Stomach (tissue), 9 donors: ENCODE results near the gene OR12D1. TPM values are rescaled to one million over a fixed set of nuclear protein-coding genes. Genes with fewer than 3 reads are reported as not detected.

Experiments
- DNase-seq, 2 donors: peaks; one replicate each; pipeline versions ENCODE4 v3.0.0 to v3.0.0-alpha.2; 2013 to 2019
- H3K27ac ChIP-seq, 5 donors: fragments of 200-600 bp in 4 of 5; sonication (generic) in 4 of 5; one replicate each; pipeline ENCODE4 v1.5.1; 2013 to 2019; ENCODE audit warnings: mild to moderate bottlenecking in 1 of 5, moderate library complexity in 1 of 5
- H3K27me3 ChIP-seq, 3 donors: fragments of 200-600 bp; sonication (generic); one replicate each; pipeline ENCODE4 v1.5.1; 2017 to 2019; ENCODE audit warnings: mixed run types in 1 of 3
- H3K36me3 ChIP-seq, 4 donors: fragments of 200-600 bp; sonication (generic); 1 replicate in 3 of 4; 2 replicates in 1 of 4; pipeline ENCODE4 v1.5.1; 2016 to 2019
- H3K4me1 ChIP-seq, 4 donors: fragments of 200-600 bp; sonication (generic); one replicate each; pipeline ENCODE4 v1.5.1; 2016 to 2019
- H3K4me3 ChIP-seq, 4 donors: fragments of 200-600 bp; sonication (generic) in 3 of 4; one replicate each; pipeline ENCODE4 v1.5.1; 2016 to 2019; ENCODE audit warnings: mild to moderate bottlenecking in 1 of 4
- H3K9me3 ChIP-seq, 4 donors: fragments of 200-600 bp; sonication (generic); one replicate each; pipeline ENCODE4 v1.5.1; 2016 to 2019
- CTCF ChIP-seq, 7 experiments: fragments of 450-650 bp in 4 of 7; fragments of 200-600 bp in 3 of 7; sonication (generic) in 3 of 7; IDR thresholded peaks; one replicate each; pipeline ENCODE4 v1.5.1; 2016 to 2019; ENCODE audit warnings: antibody characterized with exemption in 7 of 7, control low read depth in 2 of 7, mild to moderate bottlenecking in 1 of 7
- EP300 ChIP-seq: sonication (generic); formaldehyde crosslinking; IDR thresholded peaks from one replicate; pipeline ENCODE4 v1.6.1; 2017; ENCODE audit warnings: antibody characterized with exemption
- POLR2A ChIP-seq, 4 donors: fragments of 450-650 bp; IDR thresholded peaks; one replicate each; pipeline ENCODE4 v1.6.1; 2016; ENCODE audit warnings: antibody characterized with exemption in 4 of 4, control low read depth in 2 of 4, mild to moderate bottlenecking in 1 of 4, moderate library complexity in 1 of 4
- POLR2AphosphoS5 ChIP-seq, 3 donors: sonication (generic); formaldehyde crosslinking; IDR thresholded peaks; one replicate each; pipeline ENCODE4 v1.6.1; 2016; ENCODE audit warnings: antibody characterized with exemption in 3 of 3
- WGBS, 5 donors: extraction: QIAGEN DNeasy Blood & Tissue Kit in 3 of 5; methylation state at CpG; one replicate each; pipeline versions ENCODE4 v1.1.5 to v1.1.7; 2013 to 2018; 5-methylcytosine and 5-hydroxymethylcytosine counted together
- intact Hi-C: fragments of 100-400 bp; cut with DNase I; formaldehyde crosslinking; loops from one replicate; pipeline ENCODE4 v1.15.1; 2023; ENCODE audit warnings: low total_unique reads
- polyA plus RNA-seq, 3 donors: library from polyadenylated mRNA; stranded (reverse); fragments of 200-250 nt; gene quantifications; one replicate each; pipeline ENCODE4 v1.2.3, GENCODE V29; 2013
- total RNA-seq, 5 donors: library from RNA; depleted of rRNA; stranded (reverse); fragments of >200 nt; gene quantifications; one replicate each; pipeline versions ENCODE4 v1.1.0 to v1.2.3, GENCODE V29; 2014 to 2016
- donor health status: healthy with polysubstance abuse.
- donor health status: Bipolar disorder and iron deficiency.
- donor health status: healthy.

Gene OR12D1
- total and polyA plus RNA-seq, 8 donors, result not detected

- no peak for DNase-seq
- TF ChIP-seq POLR2A (IDR thresholded peaks at IDR 0.05), result no peak
- TF ChIP-seq EP300, result no peak
- TF ChIP-seq CTCF (IDR thresholded peaks at IDR 0.05), result no peak
- no peak for TF ChIP-seq POLR2AphosphoS5 (IDR thresholded peaks at IDR 0.05)
- H3K9me3 ChIP-seq, result no peaks in the 10 kb centered on the region
- H3K4me1 ChIP-seq, result no peaks in the 10 kb centered on the region
- no peak within 1 kb of the TSS for H3K4me3 ChIP-seq
- H3K27me3 ChIP-seq, result peaks cover 0 to 10% (median 0%) of the 10 kb centered on the region in 3 donors
- no peaks in the 10 kb centered on the region for H3K36me3 ChIP-seq
- H3K27ac ChIP-seq, result no peak within 1 kb of the TSS
- intact Hi-C loops, result no loop called here
Measured at GRCh38 chr6:29395331-29395730, 19.4 kb upstream of the OR12D1 start, which contains the start of gene OR12D2. Gene OR12D2, plus strand, starts transcription at chr6:29395631. Its CDS starts 1,069 bp downstream, at chr6:29396700.

DNA sequence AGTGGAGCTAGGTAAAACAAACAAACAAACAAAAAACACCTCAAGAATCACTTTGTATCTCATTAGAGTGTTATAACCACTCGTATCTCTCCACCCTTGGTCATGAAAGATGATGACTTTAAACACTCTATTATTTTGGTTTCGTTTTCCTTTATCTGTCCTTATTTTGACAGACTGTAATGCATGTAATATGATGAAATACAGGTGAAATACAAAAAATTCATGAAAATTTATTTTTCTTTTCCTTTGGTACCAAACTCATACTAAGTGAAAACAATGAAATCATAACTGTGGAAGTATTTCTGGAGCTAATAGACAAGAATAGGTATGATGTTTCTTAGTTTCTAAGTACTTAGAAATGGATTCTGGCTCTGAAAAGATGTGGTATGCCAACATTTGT is 15.2 kb upstream of the OR12D1 start:
- DNase-seq, result no peak
- Histone ChIP-seq H3K36me3 (no peaks in the 10 kb centered on the region), H3K4me1 (no peaks in the 10 kb centered on the region), H3K4me3 (no peak overlapping the region), H3K27ac (no peak overlapping the region), H3K27me3 (no peaks in the 10 kb centered on the region), H3K9me3 (peaks cover 0 to 2% (median 0%) of the 10 kb centered on the region in 4 donors)
- TF ChIP-seq CTCF (IDR thresholded peaks at IDR 0.05) (no peak), EP300 (no peak), POLR2AphosphoS5 (IDR thresholded peaks at IDR 0.05) (no peak), POLR2A (IDR thresholded peaks at IDR 0.05) (no peak)
- WGBS, 5 donors, result 57 to 72% (median 70%) methylated on average over 2 of the region's 2 CpGs
- intact Hi-C loops, result no loop called here

- DNase-seq, result no peak
- Histone ChIP-seq H3K36me3 (no peaks in the 10 kb centered on the region), H3K27me3 (no peaks in the 10 kb centered on the region), H3K9me3 (peaks cover 0 to 7% (median 0%) of the 10 kb centered on the region in 4 donors), H3K4me3 (no peak overlapping the region), H3K27ac (no peak overlapping the region), H3K4me1 (no peaks in the 10 kb centered on the region)
- 44 to 98% (median 51%) methylated on average over 1 of the region's 1 CpG for WGBS, 5 donors
- intact Hi-C loops, result no loop called here
- no peak for TF ChIP-seq CTCF (IDR thresholded peaks at IDR 0.05)
- no peak for TF ChIP-seq POLR2AphosphoS5 (IDR thresholded peaks at IDR 0.05)
- no peak for TF ChIP-seq POLR2A (IDR thresholded peaks at IDR 0.05)
Measured at GRCh38 chr6:29403801-29404200, 10.9 kb upstream of the OR12D1 start.

- TF ChIP-seq EP300 (no peak), POLR2A (IDR thresholded peaks at IDR 0.05) (no peak), CTCF (IDR thresholded peaks at IDR 0.05) (no peak), POLR2AphosphoS5 (IDR thresholded peaks at IDR 0.05) (no peak)
- DNase-seq, result no peak
- WGBS, 5 donors, result 69 to 83% (median 78%) methylated on average over 3 of the region's 3 CpGs
- H3K27ac ChIP-seq, result no peak overlapping the region
- no peaks in the 10 kb centered on the region for H3K27me3 ChIP-seq
- intact Hi-C loops, result no loop called here
- no peaks in the 10 kb centered on the region for H3K36me3 ChIP-seq
- H3K4me3 ChIP-seq, result no peak overlapping the region
- H3K9me3 ChIP-seq, result peaks cover 0 to 6% (median 2%) of the 10 kb centered on the region in 4 donors
- no peaks in the 10 kb centered on the region for H3K4me1 ChIP-seq
Measured at GRCh38 chr6:29419516-29419915, 4.8 kb downstream of the OR12D1 start.
